Suprapubic skin (tissue), 4 donors: ENCODE results near the gene NPBWR2.
"Not testable (repeated sequence)": the region's sequence is repeated elsewhere in the genome, so short reads cannot be mapped to it uniquely, and the experiment has no call there.

Source experiments
- POLR2A ChIP-seq, 2 donors: fragments of 450-650 bp; IDR thresholded peaks; one replicate each; pipeline ENCODE4 v1.6.1; 2017; ENCODE audit warnings: antibody characterized with exemption in 2 of 2, mild to moderate bottlenecking in 2 of 2, moderate library complexity in 2 of 2
- POLR2AphosphoS5 ChIP-seq, 3 donors: sonication (generic); formaldehyde crosslinking; IDR thresholded peaks; one replicate each; pipeline ENCODE4 v1.6.1; 2017; ENCODE audit warnings: antibody characterized with exemption in 3 of 3
- TF ChIP-seq, protein P1 (sequence below), 2 donors: fragments of 200-600 bp in 1 of 2; fragments of 450-650 bp in 1 of 2; sonication (generic) in 1 of 2; IDR thresholded peaks; one replicate each; pipeline ENCODE4 v1.5.1; 2016 to 2019; ENCODE audit warnings: antibody characterized with exemption in 2 of 2, mild to moderate bottlenecking in 1 of 2, moderate library complexity in 1 of 2

DNA sequence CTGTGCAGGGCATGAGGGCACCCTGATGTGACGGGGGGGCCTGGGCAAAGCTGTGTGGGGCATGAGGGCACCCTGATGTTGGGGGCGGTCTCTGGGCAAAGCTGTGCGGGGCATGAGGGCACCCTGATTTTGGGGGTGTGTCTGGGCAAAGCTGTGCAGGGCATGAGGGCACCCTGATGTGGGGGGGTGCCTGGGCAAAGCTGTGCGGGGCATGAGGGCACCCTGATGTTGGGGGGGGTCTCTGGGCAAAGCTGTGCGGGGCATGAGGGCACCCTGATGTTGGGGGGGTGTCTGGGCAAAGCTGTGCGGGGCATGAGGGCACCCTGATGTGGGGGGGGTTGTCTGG, 10.0 kb upstream of the NPBWR2 start:
- TF ChIP-seq, protein P1, sequence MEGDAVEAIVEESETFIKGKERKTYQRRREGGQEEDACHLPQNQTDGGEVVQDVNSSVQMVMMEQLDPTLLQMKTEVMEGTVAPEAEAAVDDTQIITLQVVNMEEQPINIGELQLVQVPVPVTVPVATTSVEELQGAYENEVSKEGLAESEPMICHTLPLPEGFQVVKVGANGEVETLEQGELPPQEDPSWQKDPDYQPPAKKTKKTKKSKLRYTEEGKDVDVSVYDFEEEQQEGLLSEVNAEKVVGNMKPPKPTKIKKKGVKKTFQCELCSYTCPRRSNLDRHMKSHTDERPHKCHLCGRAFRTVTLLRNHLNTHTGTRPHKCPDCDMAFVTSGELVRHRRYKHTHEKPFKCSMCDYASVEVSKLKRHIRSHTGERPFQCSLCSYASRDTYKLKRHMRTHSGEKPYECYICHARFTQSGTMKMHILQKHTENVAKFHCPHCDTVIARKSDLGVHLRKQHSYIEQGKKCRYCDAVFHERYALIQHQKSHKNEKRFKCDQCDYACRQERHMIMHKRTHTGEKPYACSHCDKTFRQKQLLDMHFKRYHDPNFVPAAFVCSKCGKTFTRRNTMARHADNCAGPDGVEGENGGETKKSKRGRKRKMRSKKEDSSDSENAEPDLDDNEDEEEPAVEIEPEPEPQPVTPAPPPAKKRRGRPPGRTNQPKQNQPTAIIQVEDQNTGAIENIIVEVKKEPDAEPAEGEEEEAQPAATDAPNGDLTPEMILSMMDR (IDR thresholded peaks at IDR 0.05), result not testable (repeated sequence)
- TF ChIP-seq POLR2A, POLR2AphosphoS5 (IDR thresholded peaks at IDR 0.05): not testable (repeated sequence)
